GM12878 (cell line): Measurements from ENCODE around the gene BMI1.
A peak's percentile ranks its signal among the peaks of the same experiment; 100 is the strongest.

Experiments used
- CBFB ChIP-seq: IDR thresholded peaks from 2 replicates; pipeline ENCODE4 v1.6.1; 2016; ENCODE audit warnings: antibody characterized with exemption, low read depth
- CEBPB ChIP-seq, 2 experiments: fragments of 150-350 bp in 1 of 2; IDR thresholded peaks; 2 replicates each; pipeline ENCODE4 v1.6.1; 2012 to 2014; ENCODE audit warnings: low read depth in 2 of 2, low read length in 2 of 2, borderline replicate concordance in 1 of 2, inconsistent platforms in 1 of 2
- CTCF ChIP-seq, 3 experiments: IDR thresholded peaks in 2 of 3; conservative IDR thresholded peaks in 1 of 3; 2 replicates each; pipeline ENCODE4 v1.5.1; 2011; ENCODE audit warnings: low read depth in 3 of 3, low read length in 3 of 3, mild to moderate bottlenecking in 3 of 3, control low read depth in 2 of 3, moderate library complexity in 2 of 3, inconsistent platforms in 1 of 3, mixed read lengths in 1 of 3; ENCODE audit not compliant: control insufficient read depth in 2 of 3, insufficient read depth in 1 of 3; ENCODE audit errors: extremely low read depth in 1 of 3
- EGR1 ChIP-seq, 2 experiments: IDR thresholded peaks; 1 replicate in 1 of 2; 2 replicates in 1 of 2; pipeline ENCODE4 v1.6.1; 2011 to 2012; ENCODE audit warnings: low read depth in 2 of 2, low read length in 2 of 2, borderline replicate concordance in 1 of 2, mild to moderate bottlenecking in 1 of 2, moderate library complexity in 1 of 2
- HDAC2 ChIP-seq: fragments of 200-600 bp; sonication (generic); IDR thresholded peaks from 2 replicates; pipeline ENCODE4 v1.6.1; 2017
- MTA3 ChIP-seq: IDR thresholded peaks from 2 replicates; pipeline ENCODE4 v1.6.1; 2012; ENCODE audit warnings: low read length, inconsistent platforms, borderline replicate concordance
- PBX3 ChIP-seq: IDR thresholded peaks from 2 replicates; pipeline ENCODE4 v1.6.1; 2011; ENCODE audit warnings: mild to moderate bottlenecking, low read depth, low read length, moderate library complexity; ENCODE audit not compliant: insufficient replicate concordance
- POLR2A ChIP-seq: IDR thresholded peaks from 2 replicates; pipeline ENCODE4 v1.6.1; 2011; ENCODE audit warnings: low read depth, mild to moderate bottlenecking, low read length
- RAD51 ChIP-seq: fragments of 450-650 bp; IDR thresholded peaks from 2 replicates; pipeline ENCODE4 v1.6.1; 2016; ENCODE audit warnings: moderate library complexity, mild to moderate bottlenecking, inconsistent platforms
- SIX5 ChIP-seq: IDR thresholded peaks from 2 replicates; pipeline ENCODE4 v1.6.1; 2011; ENCODE audit warnings: mild to moderate bottlenecking, low read depth, low read length, moderate library complexity; ENCODE audit not compliant: severe bottlenecking
- TAF1 ChIP-seq: IDR thresholded peaks from 2 replicates; pipeline ENCODE4 v1.6.1; 2011; ENCODE audit warnings: mild to moderate bottlenecking, low read depth, low read length, borderline replicate concordance
- USF2 ChIP-seq: IDR thresholded peaks from 2 replicates; pipeline ENCODE4 v1.6.1; 2011; ENCODE audit warnings: low read depth, low read length, improper control_type of control experiment, borderline replicate concordance
- YBX1 ChIP-seq: fragments of 450-650 bp; IDR thresholded peaks from 2 replicates; pipeline ENCODE4 v1.6.1; 2016; ENCODE audit warnings: antibody characterized with exemption
- ZNF384 ChIP-seq: IDR thresholded peaks from 2 replicates; pipeline ENCODE4 v1.6.1; 2012; ENCODE audit warnings: low read depth, mild to moderate bottlenecking, low read length, improper control_type of control experiment, borderline replicate concordance

GRCh38 chr10:22308390-22308789 is 12.5 kb upstream of the BMI1 start:
- TF ChIP-seq EGR1 (IDR thresholded peaks at IDR 0.05; ENCODE audit: borderline replicate concordance in 1 of 2, low read depth in 2 of 2, low read length in 2 of 2) = no peak
- TF ChIP-seq PBX3 = no peak
- no peak for TF ChIP-seq ZNF384
- TF ChIP-seq USF2 = no peak
- peak in 1 of 2 experiments; percentile 79; a peak in 1 of 4 replicates for TF ChIP-seq CEBPB (IDR thresholded peaks at IDR 0.05; ENCODE audit: borderline replicate concordance in 1 of 2, low read depth in 2 of 2, low read length in 2 of 2)
- TF ChIP-seq POLR2A = no peak
- TF ChIP-seq YBX1 = no peak
- TF ChIP-seq SIX5 = no peak
- TF ChIP-seq RAD51 = no peak
- TF ChIP-seq CBFB = 0 out of 2 replicates have a peak, but pooled peaks have one; percentile 23
- no peak for TF ChIP-seq HDAC2
- TF ChIP-seq CTCF (IDR thresholded peaks at IDR 0.05 in 2 of 3, conservative IDR thresholded peaks at IDR 0.05 in 1 of 3; ENCODE audit: control insufficient read depth in 2 of 3, extremely low read depth in 1 of 3, insufficient read depth in 1 of 3, low read depth in 3 of 3, low read length in 3 of 3) = no peak
- no peak for TF ChIP-seq TAF1
- peak; percentile 89; the same call in 1 of the 2 replicates for TF ChIP-seq MTA3
